IPS-18c (cell line): ENCODE results near the gene SLC37A3.

Experiments
- H3K4me3 ChIP-seq: 2 replicates; pipeline ENCODE4 v1.7.0; 2013; ENCODE audit warnings: low read depth, mild to moderate bottlenecking, low read length, moderate library complexity; ENCODE audit not compliant: insufficient read depth
- H3K9me3 ChIP-seq: one replicate; pipeline ENCODE4 v1.6.1; 2013; ENCODE audit warnings: mild to moderate bottlenecking, low read length, moderate library complexity; ENCODE audit not compliant: control insufficient read depth, insufficient read depth

Gene SLC37A3

DNA sequence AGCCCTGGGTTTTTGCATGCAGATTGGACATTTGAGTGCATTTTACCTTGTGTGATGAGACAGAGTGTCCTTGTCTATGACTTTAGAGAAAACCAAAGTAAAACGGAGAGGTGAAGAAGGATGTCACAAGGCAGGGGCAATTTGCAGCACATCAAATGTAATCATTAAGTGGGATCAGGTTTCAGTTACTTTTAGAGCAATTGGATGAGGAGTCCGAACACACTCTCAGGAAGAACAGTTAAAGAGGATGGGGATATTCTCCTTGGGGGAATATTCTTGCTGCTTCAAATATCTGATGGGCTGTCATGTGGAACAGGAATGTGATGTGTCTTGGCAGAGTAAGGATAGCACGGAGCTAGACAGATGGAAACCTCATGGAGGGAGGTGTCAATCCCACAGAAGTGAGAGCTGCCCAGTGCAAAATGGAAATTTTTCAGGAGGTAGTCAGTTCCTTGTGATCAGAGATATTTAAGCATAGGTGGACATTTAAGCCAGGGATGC is 6.3 kb upstream of the SLC37A3 start:
- no peaks in the 10 kb centered on the region for H3K9me3 ChIP-seq
- peak overlapping the region; percentile 64; the same call in 1 of the 2 replicates for H3K4me3 ChIP-seq

DNA sequence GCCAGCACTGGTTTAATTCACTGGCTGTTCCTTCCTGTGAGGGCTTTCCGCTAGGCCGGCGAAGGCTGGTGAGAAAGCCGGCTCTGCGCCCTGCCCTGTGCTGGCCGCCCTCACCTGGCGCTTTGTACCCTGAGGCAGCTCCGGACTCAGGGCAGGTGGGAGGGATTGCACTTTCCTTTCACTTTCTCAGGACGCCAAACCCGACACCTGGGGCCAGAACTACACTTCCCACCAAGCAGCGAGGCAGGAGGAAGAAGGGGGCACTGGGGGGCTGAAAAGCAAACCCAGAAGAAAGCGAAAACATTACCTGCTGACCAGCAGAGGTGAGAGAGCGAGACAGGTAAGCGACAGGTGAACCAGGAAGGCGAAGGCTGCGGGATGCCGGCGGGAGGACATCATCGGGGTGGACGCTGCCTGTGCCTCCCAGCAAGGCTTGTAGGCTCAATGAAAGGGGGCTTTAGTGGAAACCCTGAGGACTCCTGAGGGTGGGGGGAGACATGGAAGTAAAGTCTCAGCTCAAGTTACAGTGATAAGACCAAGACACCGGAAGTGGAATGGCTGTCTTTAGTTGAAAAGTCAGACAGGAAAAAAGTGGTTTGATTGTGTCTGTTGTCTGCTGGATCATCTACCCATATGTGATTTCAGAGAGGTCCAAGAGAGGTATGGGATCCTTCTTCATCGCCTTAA is 5.7 kb upstream of the SLC37A3 start, which contains the start of gene RAB19:
Gene RAB19, plus strand, starts transcription at position 181 of the 687 bp plus-strand sequence. CDS start 3,589 bp downstream, outside the sequence.
- Histone ChIP-seq H3K9me3 (no peaks in the 10 kb centered on the region), H3K4me3 (peak within 1 kb of the TSS; percentile 64)

DNA sequence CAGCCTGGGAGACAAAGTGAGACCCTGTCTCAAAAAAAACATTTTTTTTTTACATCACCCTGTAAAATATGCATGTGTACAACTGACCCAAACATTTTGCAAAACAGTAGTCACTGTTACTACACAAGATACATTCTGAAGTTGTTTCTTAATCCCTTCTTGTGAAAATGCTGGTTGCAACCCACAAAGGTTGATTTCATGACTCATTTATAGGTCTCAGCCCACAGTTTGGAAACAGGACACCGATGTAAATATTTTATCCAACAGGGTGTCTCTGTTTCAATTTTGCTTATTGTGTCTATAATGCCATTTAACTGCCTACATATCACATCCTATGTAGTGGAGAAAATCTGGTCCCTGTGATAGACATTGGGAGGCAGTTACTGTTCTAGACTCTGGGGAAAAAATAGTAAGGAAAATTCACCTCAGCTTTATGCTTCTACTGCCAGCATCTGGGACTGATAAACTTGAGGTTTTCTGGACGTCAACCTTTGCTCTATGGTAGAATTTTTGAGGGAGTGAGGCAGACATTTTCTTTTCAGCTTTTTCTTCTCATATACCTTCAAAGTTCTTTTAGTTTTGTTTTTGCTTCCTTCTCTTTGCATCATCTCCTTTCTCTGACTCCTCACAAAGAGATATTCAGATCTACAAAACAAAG is 4.0 kb upstream of the SLC37A3 start:
- no peaks in the 10 kb centered on the region for H3K9me3 ChIP-seq
- no peak overlapping the region for H3K4me3 ChIP-seq

DNA sequence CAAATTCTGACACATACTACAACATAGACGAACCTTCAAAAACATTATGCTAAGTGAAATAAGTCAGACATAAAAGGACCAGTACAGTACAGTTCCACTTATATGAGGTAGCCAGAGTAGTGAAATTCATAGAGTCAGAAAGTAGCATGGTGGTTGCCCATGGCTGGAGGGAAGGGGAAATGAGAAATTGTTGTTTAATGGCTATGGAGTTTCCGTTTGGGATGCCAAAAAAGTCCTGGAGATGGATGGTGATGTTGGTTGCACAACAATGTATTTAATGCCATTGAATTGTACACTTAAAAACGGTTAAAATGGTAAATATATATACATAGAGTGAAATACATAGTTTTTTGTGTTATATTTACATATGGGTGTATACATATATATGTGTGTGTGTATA is 2.1 kb upstream of the SLC37A3 start:
- Histone ChIP-seq H3K4me3 (no peak overlapping the region), H3K9me3 (no peaks in the 10 kb centered on the region)

DNA sequence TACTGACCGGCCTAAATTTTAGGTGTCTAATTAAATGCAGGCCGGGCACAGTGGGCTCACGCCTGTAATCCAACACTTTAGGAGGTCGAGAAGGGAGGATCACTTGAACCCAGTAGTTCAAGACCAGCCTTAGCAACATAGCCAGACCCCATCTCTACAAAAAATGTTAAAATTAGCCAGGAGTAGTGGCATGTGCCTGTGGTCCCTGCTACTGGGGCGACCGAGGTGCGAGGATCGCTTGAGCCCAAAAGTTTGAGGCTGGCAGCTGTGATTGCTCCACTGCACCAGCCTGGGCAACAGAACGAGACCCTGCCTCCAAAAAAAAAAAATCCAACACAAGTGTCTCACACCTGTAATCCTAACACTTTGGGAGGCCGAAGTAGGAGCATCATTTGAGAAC is 491 bp upstream of the SLC37A3 start:
- H3K9me3 ChIP-seq: no peaks in the 10 kb centered on the region
- no peak overlapping the region for H3K4me3 ChIP-seq

DNA sequence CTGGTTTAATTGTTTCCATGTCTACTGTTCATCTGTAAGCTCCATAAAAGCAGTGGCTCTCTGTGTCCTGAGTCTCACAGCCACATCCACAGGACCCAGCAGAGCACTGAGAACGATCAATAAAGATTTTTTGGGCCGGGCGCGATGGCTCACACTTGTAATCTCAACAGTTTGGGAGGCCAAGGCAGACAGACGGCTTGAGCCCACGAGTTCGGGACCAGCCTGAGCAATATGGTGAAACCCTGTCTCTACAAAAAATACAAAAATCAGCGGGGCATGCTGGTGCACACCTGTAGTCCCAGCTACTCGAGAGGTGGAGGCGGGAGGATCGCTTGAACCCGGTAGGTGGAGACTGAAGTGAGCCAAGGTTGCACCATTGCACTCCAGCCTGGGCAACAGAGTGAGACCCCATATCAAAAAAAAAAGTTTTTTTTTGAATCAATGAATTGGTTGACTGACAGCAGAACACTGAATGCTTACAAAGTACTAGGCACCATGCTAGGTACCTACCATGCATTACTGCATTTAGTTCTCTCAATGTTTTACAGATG is 4.5 kb downstream of the SLC37A3 start:
- Histone ChIP-seq H3K9me3 (no peaks in the 10 kb centered on the region), H3K4me3 (no peak overlapping the region)

DNA sequence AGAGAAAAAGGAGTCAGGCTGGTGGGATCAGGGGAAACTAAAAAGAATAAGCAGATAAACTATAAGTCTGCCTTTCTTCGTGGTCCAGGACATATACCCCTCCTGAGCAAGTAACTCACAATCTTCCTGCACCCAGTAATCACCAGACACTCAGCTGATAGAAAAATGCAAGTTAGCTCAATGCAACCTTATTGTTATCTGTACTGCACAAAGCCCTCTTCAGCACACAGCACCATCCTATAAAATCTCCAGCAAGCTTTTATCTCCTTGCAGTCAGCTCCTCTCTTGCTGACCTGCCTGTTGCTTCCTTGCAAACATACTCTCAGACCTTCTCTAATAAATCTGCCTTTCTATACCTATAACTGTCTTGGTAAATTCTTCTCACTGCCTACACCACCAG is 6.7 kb downstream of the SLC37A3 start:
- H3K4me3 ChIP-seq: no peak overlapping the region
- no peaks in the 10 kb centered on the region for H3K9me3 ChIP-seq

DNA sequence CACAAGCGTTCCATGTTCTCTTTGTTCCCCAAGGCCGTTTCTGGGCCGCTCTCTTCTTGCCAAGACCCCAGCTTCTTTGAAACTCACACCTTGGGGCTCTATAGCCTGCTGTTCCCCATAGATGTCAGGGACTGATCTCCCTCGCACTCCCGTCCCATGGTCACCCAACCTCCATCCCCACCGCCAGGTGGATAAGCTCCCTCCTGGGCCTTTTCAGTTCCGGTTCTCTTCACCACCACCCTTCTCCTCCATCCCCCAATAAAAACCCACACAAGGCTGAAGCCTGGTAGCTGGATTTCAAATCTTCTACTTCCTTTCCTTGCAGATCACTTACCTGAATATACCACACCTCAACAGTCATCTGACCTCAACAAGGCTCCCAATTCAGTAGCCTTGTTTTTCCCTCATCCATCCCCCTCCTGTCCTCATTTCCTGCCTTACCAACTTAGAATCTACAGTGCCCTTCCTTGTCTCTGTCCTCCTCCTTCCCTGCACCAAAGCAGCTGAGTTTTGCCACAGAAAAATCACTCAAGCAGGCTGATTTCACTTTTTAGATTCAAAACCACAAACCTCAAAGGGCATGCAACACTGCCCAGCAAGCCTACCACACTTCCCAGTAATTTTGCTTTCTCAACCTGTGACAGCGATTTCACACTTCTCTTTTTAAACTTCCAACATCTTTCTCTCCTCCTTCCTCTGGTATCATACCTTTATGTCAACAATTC is 7.7 kb downstream of the SLC37A3 start:
- no peak overlapping the region for H3K4me3 ChIP-seq
- no peaks in the 10 kb centered on the region for H3K9me3 ChIP-seq

DNA sequence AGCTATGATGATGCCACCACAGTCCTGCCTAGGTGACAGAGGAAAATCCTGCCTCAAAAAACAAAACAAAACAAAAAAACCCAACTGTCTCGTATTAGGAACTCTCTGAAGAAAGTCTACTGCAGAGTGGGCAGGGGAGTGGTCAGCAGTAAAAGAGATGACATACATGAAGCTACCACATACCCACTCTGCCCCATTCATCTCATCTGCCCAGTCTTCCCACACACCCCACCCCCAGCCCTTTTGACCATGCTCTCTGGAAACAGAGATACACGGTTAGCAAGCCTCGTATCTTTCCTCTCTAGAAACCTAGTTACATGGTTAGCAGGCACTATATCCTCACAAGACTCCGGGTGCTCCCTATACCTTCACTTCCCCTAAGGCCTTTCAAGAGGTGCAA is 8.3 kb downstream of the SLC37A3 start:
- Histone ChIP-seq H3K4me3 (no peak overlapping the region), H3K9me3 (no peaks in the 10 kb centered on the region)

DNA sequence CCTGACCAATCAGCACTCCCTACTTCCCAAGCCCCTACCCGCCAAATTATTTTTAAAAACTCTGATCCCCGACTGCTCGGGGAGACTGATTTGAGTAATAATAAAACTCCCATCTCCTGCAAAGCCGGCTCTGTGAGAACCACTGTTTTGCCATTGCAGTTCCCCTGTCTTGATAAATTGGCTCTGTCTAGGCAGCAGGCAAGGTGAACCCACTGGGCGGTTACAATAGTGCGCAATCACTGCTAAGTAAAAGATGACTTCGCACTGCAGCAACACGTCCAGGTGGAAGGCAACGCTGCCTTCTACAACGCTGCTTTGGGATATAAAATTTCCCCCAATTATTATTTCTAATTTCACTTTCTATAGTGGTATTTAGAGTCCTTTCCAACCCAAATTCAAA is 8.9 kb downstream of the SLC37A3 start:
- no peak overlapping the region for H3K4me3 ChIP-seq

DNA sequence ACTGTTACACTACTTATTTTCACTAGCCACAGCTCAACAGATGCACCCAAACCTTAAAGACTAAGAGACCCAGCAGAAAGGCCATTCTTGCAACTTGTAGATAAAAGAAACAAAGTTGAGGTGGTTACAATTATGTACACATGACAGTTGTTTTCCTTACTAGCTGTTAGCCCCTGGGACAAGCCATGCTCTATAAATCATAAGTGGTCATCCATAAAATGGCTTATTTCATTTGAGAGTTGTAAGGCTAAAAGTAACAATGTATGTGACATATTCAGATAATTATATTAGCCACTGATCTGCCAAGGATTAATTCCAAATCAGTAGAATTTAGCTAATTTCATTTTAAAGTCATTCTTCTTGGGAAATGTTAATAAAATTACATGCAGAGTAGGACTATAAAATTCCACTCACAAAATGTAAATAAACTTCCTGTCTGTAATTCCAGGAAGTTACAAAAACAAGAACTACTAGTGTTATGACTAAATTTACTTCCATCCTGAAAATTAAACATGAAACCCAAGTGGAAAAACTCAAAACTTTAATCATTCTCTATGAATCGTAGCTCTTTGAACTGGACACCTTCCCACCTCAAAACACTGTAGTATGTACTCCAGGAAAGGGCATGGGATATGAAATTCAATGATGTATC is 13.3 kb downstream of the SLC37A3 start:
- H3K4me3 ChIP-seq: no peak overlapping the region

More for the DNA sequence above, 8.9 kb downstream of the SLC37A3 start:
- no peaks in the 10 kb centered on the region for H3K9me3 ChIP-seq

DNA sequence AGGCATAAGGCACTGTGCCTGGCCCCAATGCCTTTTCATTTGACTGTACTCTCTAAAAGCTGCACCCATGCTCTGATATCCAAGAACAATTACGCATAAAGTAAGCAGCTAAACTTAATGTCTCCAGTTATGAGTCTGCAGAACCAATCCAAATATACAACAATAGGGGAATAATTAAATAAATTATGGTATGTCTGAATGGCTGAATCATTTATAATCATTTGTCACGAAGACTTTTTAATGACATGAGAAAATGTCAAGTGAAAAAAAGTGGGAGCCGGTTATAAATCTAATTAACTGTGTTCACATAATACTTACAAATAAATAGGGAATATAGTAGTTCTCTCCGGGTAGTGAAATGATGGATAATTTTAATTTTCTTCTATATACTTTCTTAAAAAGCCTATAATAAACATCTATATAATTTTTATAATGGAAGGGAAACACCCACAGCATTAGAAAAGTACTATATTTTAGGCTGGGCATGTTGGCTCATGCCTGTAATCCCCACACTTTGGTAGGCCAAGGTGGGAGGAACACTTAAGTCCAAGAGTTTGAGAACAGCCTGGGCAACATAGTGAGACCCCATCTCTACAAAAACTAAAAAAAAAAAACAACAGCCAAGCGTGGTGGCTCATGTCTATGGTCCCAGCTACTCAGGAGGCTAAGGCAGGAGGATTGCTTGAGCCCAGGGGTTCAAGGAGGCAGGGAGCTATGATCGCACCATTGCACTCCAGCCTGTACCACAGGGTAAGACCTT is 14.2 kb downstream of the SLC37A3 start:
- Histone ChIP-seq H3K9me3 (peaks cover 2% of the 10 kb centered on the region), H3K4me3 (no peak overlapping the region)

More for the DNA sequence above, 13.3 kb downstream of the SLC37A3 start:
- peaks cover 2% of the 10 kb centered on the region for H3K9me3 ChIP-seq

DNA sequence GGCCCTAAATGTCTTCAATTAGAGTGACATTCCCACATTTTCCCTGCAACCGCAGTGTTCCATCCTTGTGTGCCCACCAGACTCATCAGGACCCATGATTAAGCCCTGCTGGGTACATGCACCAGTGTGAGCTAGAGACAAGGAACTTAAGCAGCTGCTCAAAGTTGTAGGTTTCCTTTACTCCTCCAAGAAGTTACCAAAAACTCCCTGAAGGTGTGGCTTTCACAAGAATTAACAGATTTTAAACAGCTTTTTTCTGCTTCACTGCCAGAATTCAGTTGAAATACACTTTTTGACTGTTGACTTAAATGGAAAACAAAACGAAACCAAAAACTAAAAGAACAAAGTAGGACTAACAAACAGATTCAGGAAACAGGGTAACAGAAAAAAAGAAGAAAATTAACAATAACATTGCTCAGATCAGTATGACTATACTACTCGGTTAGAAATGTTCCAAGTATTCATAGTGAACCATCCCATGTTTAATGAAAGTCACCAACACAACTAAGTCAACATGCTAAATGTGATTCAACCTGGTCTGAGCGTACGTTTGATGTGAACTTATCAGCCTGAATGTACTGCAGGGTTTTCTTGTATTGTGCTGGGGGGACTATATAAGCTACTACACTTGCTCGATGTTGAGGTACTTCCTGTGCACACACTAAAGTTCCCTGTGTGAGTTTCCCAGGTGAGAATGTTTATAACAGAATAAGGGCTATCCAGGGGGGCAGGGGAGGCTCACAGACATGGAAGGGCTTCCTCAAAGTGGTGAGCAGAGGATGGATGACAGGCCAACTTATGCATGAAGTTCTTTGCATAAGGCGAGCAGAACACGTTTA is 22.2 kb downstream of the SLC37A3 start:
- H3K9me3 ChIP-seq: peaks cover 2% of the 10 kb centered on the region
- no peak overlapping the region for H3K4me3 ChIP-seq

DNA sequence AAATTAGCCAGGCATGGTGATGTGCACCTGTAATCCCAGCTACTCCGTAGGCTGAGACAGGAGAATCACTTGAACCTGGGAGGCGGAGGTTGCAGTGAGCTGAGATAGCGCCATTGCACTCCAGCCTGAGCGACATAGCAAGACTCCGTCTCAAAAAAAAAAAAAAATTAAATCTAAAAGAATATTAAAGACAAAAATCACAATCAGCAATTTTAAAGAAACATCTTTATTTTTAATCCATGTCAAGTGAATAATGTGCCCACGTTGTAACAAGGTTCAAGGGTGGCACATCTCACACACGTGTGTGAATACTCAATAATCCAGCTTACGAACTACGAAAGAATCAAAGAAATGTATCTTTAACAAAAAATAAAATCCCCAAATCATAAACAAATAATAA is 23.0 kb downstream of the SLC37A3 start:
- Histone ChIP-seq H3K4me3 (no peak overlapping the region), H3K9me3 (peaks cover 2% of the 10 kb centered on the region)

DNA sequence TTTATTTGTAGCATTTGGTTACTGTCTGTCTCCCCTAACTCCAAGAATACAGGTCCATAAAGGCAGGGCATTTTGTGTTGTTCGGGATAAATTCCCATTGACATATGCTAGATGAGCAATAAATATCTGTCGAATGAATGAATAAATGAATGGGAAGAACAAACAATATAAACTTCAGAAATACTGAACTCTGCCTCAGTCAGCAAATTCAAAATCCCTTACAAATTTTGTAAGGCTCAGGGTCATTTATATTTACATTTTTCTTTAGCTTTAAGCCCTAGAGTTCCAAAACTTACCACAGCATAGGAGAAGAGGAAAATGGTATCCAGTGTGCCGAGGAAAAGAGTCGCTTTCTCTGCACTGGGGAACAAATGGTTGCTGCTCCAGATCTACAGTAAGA is 29.0 kb downstream of the SLC37A3 start:
- H3K9me3 ChIP-seq: peaks cover 2% of the 10 kb centered on the region
- no peak overlapping the region for H3K4me3 ChIP-seq

DNA sequence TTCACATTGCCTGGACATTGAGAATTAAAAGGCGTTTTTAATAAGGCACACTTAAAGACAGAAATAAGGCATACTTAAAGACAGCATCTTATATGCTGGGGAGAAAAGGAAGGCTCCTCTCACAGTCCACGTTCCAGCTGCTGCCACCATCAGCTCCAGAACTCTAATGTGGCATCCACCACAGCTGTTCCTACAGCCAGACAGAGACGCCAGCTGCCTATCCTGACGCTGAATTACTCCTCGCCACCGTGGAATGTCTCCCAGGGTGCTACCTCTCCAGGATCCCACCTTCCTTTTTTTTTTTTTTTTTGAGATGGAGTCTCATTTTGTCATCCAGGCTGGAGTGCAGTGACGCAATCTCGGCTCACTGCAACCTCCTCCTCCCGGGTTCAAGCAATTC is 30.8 kb downstream of the SLC37A3 start:
- Histone ChIP-seq H3K9me3 (peaks cover under 1% of the 10 kb centered on the region), H3K4me3 (no peak overlapping the region)
